GM12878 (cell line): ENCODE results near the gene PSMD13. TPM values are rescaled to one million over a fixed set of nuclear protein-coding genes. Genes with fewer than 3 reads are reported as not detected.

ENCODE experiments used
- BRCA1 ChIP-seq: IDR thresholded peaks from 2 replicates; pipeline ENCODE4 v1.6.1; 2011; ENCODE audit warnings: low read depth, low read length, improper control_type of control experiment
- CBX5 ChIP-seq: sonication (generic); IDR thresholded peaks from 2 replicates; pipeline ENCODE4 v1.6.1; 2016; ENCODE audit warnings: low read depth, moderate library complexity, mild to moderate bottlenecking, inconsistent platforms
- CEBPB ChIP-seq, 2 experiments: fragments of 150-350 bp in 1 of 2; IDR thresholded peaks; 2 replicates each; pipeline ENCODE4 v1.6.1; 2012 to 2014; ENCODE audit warnings: low read depth in 2 of 2, low read length in 2 of 2, borderline replicate concordance in 1 of 2, inconsistent platforms in 1 of 2
- CHD1 ChIP-seq: IDR thresholded peaks from 2 replicates; pipeline ENCODE4 v1.6.1; 2012; ENCODE audit warnings: low read depth, low read length, improper control_type of control experiment
- CREM ChIP-seq: IDR thresholded peaks from 2 replicates; pipeline ENCODE4 v1.6.1; 2014; ENCODE audit warnings: antibody characterized with exemption, low read depth
- DPF2 ChIP-seq: fragments of 450-650 bp; IDR thresholded peaks from 2 replicates; pipeline ENCODE4 v1.6.1; 2017; ENCODE audit warnings: mild to moderate bottlenecking
- FOS ChIP-seq: IDR thresholded peaks from 3 replicates; pipeline ENCODE4 v1.6.1; 2011; ENCODE audit warnings: borderline replicate concordance; ENCODE audit not compliant: insufficient read length; ENCODE audit errors: extremely low read depth
- HDAC6 ChIP-seq: fragments of 200-600 bp; sonication (generic); IDR thresholded peaks from one replicate; pipeline ENCODE4 v1.8.0; 2017; ENCODE audit warnings: antibody characterized with exemption; ENCODE audit not compliant: unreplicated experiment
- LARP7 ChIP-seq: fragments of 450-650 bp; IDR thresholded peaks from 2 replicates; pipeline ENCODE4 v1.6.1; 2017; ENCODE audit warnings: mild to moderate bottlenecking
- MYC ChIP-seq: IDR thresholded peaks from 2 replicates; pipeline ENCODE4 v1.6.1; 2011; ENCODE audit warnings: mild to moderate bottlenecking, low read length, moderate library complexity, inconsistent platforms; ENCODE audit not compliant: insufficient read depth, insufficient replicate concordance, insufficient read length, severe bottlenecking
- NBN ChIP-seq: fragments of 450-650 bp; IDR thresholded peaks from 2 replicates; pipeline ENCODE4 v1.6.1; 2016
- RB1 ChIP-seq: fragments of 450-650 bp; formaldehyde crosslinking; IDR thresholded peaks from 2 replicates; pipeline ENCODE4 v1.6.1; 2017; ENCODE audit warnings: mild to moderate bottlenecking, borderline replicate concordance
- RCOR1 ChIP-seq: conservative IDR thresholded peaks from 2 replicates; pipeline ENCODE4 v1.6.1; 2012; ENCODE audit warnings: low read depth, low read length, improper control_type of control experiment
- SIN3A ChIP-seq: IDR thresholded peaks from 2 replicates; pipeline ENCODE4 v1.6.1; 2012; ENCODE audit warnings: low read depth, low read length, improper control_type of control experiment
- SMAD1 ChIP-seq: fragments of 450-650 bp; IDR thresholded peaks from 2 replicates; pipeline ENCODE4 v1.6.1; 2018; ENCODE audit warnings: mild to moderate bottlenecking, low read depth; ENCODE audit not compliant: partially characterized antibody
- SMAD5 ChIP-seq: IDR thresholded peaks from 2 replicates; pipeline ENCODE4 v1.6.1; 2016; ENCODE audit warnings: antibody characterized with exemption, low read depth
- STAT1 ChIP-seq: fragments of 450-650 bp; conservative IDR thresholded peaks from 2 replicates; pipeline ENCODE4 v1.6.1; 2014; ENCODE audit warnings: antibody characterized with exemption, mild to moderate bottlenecking
- YBX1 ChIP-seq: fragments of 450-650 bp; IDR thresholded peaks from 2 replicates; pipeline ENCODE4 v1.6.1; 2016; ENCODE audit warnings: antibody characterized with exemption
- ZBTB11 ChIP-seq: fragments of 450-650 bp; formaldehyde crosslinking; IDR thresholded peaks from 2 replicates; pipeline ENCODE4 v1.5.0; 2022; ENCODE audit warnings: mild to moderate bottlenecking, missing genetic modification characterization
- ZNF217 ChIP-seq: fragments of 450-650 bp; IDR thresholded peaks from 2 replicates; pipeline ENCODE4 v1.6.1; 2017; ENCODE audit warnings: antibody characterized with exemption, mild to moderate bottlenecking
- ZNF24 ChIP-seq: fragments of 450-650 bp; IDR thresholded peaks from 2 replicates; pipeline ENCODE4 v1.6.1; 2017; ENCODE audit warnings: antibody characterized with exemption, mild to moderate bottlenecking
- ZNF384 ChIP-seq: IDR thresholded peaks from 2 replicates; pipeline ENCODE4 v1.6.1; 2012; ENCODE audit warnings: low read depth, mild to moderate bottlenecking, low read length, improper control_type of control experiment, borderline replicate concordance
- polyA plus RNA-seq, 11 experiments: library from polyadenylated mRNA; depleted of rRNA in 4 of 11; unstranded in 6 of 11; stranded (reverse) in 5 of 11; fragments of >200 nt; fragmentation: Nextera tagmentation in 4 of 11; fragmentation: Illumina TruSeq in 1 of 11; extraction: Ambion mirVana in 4 of 11; extraction: Trizol in 1 of 11; gene quantifications; 1 replicate in 1 of 11; 2 replicates in 10 of 11; pipeline versions ENCODE4 v1.2.1 to v1.2.3, GENCODE V29; 2011 to 2016; ENCODE audit warnings: inconsistent platforms in 2 of 11, missing spikeins in 2 of 11, low read depth in 1 of 11
- total RNA-seq, 4 experiments: library from RNA; depleted of rRNA in 3 of 4; stranded (reverse); fragments of >200 nt in 3 of 4; fragmentation: Illumina TruSeq in 1 of 4; extraction: Trizol in 1 of 4; gene quantifications; 2 replicates each; pipeline versions ENCODE4 v1.2.1 to v1.2.3, GENCODE V29; 2013 to 2021
- TF ChIP-seq, protein P1 (sequence below): IDR thresholded peaks from 2 replicates; pipeline ENCODE4 v1.6.1; 2012; ENCODE audit warnings: improper control_type of control experiment, low read depth, low read length; ENCODE audit not compliant: insufficient replicate concordance

PSMD13 gene
- total and polyA plus RNA-seq, 10 of the 15 experiments (the other 5 are each of a cell fraction or from before 2014, with no cell fraction given) = 141 to 303 (median 177) TPM

DNA sequence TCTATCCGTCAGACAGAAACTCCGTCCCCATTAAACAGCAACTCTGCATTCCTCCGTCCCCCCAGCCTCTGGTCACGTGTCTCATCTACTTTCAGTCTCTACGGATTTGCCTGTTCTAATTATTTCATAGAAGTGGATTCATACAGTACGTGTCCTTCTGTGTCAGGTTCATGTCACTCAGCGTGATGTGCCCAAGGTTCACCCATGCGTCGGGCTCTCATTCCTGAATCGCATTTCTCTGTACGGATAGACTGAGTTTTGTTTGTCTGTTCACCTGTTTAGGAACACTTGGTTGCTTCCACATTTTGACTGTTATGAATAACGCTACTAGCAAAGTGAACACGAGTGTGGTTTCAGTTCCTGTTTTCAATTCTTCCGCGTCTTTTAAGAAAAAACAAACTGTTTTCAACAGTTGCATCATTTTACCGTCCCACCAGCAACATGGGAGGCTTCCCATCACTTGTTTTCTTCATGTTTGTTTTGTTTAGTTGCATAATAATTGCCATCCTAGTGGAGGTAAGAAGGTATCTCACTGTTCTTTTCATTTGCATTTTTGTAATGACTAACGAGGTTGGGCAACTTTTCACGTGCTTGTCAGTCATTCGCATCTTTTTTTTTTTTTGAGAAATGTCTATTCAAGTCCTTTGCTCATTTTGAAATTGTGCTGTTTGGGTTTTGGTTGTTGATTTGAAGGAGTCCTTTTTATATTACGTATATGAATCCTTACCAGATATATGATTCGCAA lies 32.5 kb downstream of the PSMD13 start (continued):
- TF ChIP-seq STAT1 = no peak
- peak; percentile 54 for TF ChIP-seq HDAC6
- TF ChIP-seq CHD1 = peak; percentile 90; the same call in 1 of the 2 replicates
- TF ChIP-seq CBX5 = peak; percentile 81; the same call in 1 of the 2 replicates
- peak; percentile 43 for TF ChIP-seq SIN3A
- TF ChIP-seq BRCA1 = no peak
- no peak for TF ChIP-seq YBX1
- peak; percentile 85 to 96; a peak in 3 of 4 replicates for TF ChIP-seq CEBPB (IDR thresholded peaks at IDR 0.05; ENCODE audit: borderline replicate concordance in 1 of 2, low read depth in 2 of 2, low read length in 2 of 2)
- TF ChIP-seq RB1 = no peak; the same call in 1 of the 2 replicates
- TF ChIP-seq MYC = no peak
- 0 out of 2 replicates have a peak, but pooled peaks have one; percentile 82 for TF ChIP-seq RCOR1
- TF ChIP-seq SMAD5 = 0 out of 2 replicates have a peak, but pooled peaks have one; percentile 43
- peak; percentile 63 for TF ChIP-seq SMAD1
- TF ChIP-seq ZNF384 = peak; percentile 90
- TF ChIP-seq ZNF24 = peak; percentile 67; the same call in 1 of the 2 replicates
- no peak for TF ChIP-seq ZBTB11 (CRISPR knock-in tag)
- TF ChIP-seq DPF2 = peak; percentile 99
- TF ChIP-seq NBN = peak; percentile 91
- no peak for TF ChIP-seq FOS
- peak; percentile 15; the same call in 1 of the 2 replicates for TF ChIP-seq ZNF217
- peak; percentile 89 for TF ChIP-seq CREM
- TF ChIP-seq LARP7 = no peak
- TF ChIP-seq, protein P1, sequence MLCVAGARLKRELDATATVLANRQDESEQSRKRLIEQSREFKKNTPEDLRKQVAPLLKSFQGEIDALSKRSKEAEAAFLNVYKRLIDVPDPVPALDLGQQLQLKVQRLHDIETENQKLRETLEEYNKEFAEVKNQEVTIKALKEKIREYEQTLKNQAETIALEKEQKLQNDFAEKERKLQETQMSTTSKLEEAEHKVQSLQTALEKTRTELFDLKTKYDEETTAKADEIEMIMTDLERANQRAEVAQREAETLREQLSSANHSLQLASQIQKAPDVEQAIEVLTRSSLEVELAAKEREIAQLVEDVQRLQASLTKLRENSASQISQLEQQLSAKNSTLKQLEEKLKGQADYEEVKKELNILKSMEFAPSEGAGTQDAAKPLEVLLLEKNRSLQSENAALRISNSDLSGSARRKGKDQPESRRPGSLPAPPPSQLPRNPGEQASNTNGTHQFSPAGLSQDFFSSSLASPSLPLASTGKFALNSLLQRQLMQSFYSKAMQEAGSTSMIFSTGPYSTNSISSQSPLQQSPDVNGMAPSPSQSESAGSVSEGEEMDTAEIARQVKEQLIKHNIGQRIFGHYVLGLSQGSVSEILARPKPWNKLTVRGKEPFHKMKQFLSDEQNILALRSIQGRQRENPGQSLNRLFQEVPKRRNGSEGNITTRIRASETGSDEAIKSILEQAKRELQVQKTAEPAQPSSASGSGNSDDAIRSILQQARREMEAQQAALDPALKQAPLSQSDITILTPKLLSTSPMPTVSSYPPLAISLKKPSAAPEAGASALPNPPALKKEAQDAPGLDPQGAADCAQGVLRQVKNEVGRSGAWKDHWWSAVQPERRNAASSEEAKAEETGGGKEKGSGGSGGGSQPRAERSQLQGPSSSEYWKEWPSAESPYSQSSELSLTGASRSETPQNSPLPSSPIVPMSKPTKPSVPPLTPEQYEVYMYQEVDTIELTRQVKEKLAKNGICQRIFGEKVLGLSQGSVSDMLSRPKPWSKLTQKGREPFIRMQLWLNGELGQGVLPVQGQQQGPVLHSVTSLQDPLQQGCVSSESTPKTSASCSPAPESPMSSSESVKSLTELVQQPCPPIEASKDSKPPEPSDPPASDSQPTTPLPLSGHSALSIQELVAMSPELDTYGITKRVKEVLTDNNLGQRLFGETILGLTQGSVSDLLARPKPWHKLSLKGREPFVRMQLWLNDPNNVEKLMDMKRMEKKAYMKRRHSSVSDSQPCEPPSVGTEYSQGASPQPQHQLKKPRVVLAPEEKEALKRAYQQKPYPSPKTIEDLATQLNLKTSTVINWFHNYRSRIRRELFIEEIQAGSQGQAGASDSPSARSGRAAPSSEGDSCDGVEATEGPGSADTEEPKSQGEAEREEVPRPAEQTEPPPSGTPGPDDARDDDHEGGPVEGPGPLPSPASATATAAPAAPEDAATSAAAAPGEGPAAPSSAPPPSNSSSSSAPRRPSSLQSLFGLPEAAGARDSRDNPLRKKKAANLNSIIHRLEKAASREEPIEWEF = no peak
